COLO829 (cell line): Measurements from ENCODE around the gene MAPK8IP3.
A peak's percentile ranks its signal among the peaks of the same experiment; 100 is the strongest.
"Not testable (repeated sequence)": the region's sequence is repeated elsewhere in the genome, so short reads cannot be mapped to it uniquely, and the experiment has no call there.

Experiments used
- DNase-seq: peaks from one replicate; pipeline ENCODE4 v3.0.0; 2012; ENCODE audit warnings: low spot score

MAPK8IP3 gene

DNA sequence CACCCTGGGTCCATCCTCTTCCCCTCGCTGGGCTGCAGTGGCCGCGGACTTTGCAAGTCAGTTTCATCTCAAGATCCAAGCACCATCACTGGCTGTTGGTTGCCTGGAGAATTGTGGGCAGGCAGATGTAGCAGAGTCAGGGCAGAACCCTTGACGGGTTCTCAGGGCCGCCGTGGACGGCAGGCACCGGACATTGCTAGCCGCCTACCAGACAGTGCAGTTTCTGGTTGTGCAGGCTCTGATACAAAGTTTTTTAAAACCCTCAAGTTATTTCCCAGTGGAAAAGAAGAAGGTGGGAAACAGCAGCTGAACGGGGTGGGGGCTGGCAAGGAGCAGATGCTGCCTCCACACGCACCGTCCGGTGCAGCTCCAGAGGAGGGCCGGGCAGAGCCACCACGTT, 3.4 kb downstream of the MAPK8IP3 start:
- DNase-seq, result no peak

DNA sequence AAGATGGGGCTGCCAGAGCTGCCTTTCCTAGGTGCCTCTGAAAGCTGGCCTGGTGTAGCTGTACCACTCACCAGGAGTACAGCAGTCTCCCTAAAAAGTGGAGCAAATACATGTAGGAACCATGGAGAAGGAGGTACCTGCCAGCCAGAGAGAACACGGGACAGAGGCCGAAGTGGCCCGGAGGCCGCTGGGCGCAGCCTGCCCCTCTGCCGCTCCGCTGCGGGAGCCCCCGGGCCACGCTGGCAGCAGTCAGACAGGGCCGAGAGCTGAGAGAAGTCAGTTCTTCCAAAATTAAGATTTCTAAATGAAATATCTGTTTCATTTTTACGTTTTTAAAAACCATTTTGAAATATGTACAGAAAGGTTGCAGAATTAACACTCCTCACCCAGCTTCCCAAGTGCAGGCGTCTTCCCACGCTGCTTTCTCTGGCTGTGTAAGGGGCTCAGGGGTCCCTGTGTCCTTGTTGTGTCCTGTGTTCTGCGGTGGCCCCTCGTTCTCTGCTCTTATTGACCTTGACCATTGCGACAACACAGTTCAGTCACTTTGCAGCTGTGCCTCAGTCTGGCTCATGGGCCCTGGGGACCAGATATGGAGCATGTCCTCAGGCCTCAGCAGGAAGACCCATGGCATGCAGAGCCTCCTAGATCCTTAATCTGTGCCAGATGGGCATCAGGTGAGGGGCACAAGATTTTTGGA, 5.0 kb downstream of the MAPK8IP3 start:
- no peak for DNase-seq

DNA sequence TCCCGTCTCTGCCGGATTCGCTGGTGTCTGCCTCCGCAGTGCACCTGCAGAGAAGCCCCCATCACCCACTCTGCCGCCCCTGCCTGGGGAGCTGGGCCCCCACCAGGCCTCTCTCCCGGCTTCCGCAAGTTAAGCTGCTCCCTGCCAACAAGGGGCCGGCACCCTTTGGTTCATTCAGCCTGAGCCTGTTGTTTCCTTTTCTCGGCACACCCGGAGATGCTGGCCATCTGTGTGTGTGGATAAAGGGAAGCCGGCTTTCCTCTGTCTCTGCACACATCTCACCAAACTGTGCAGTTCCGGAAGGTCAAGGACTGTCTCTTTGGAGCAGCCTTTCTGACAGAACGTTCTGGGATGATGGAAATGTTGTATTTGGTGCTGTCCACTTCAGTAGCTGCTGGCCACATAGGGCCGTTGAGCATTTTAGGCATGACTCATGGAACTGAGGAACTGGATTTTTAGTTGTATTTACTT, 6.8 kb downstream of the MAPK8IP3 start:
- DNase-seq, result no peak

DNA sequence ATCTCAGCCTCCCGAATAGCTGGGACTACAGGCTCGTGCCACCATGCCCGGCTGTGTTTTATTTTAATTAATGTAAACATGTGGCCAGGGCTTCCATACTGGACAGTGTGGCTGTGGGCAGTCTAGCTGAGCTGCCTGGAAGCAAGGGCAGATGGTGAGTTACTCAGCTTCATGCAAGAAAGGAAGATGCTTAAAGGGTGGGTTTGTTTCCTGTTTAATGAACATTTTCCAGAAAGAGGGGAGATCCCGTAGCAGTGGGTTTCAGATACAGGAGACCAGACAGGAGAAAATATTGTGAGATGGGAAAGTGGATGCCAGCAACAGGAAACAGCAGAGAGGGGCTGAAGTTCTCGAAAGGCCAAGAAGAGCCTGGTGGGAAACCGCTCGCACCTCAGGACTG, 7.3 kb downstream of the MAPK8IP3 start:
- no peak for DNase-seq

DNA sequence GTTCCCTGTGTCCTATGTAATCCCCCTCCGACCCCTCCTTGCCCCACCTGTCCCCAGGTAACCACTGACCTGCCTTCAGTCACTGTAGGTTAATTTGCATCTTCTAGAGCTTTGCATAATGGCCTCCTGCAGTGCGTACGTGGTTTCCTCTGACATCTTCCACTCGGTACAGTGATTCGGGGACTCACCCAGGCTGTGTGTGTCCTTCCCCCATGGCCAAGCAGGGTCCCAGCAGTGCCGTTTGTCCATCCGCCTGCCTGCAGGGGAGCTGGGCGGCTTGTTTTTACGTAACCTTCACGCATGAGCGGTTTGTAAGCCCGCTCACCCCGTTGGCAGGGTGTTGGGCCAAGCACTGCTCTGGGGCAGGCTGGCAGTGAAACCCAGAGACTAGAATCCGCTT, 7.9 kb downstream of the MAPK8IP3 start:
- DNase-seq, result no peak

DNA sequence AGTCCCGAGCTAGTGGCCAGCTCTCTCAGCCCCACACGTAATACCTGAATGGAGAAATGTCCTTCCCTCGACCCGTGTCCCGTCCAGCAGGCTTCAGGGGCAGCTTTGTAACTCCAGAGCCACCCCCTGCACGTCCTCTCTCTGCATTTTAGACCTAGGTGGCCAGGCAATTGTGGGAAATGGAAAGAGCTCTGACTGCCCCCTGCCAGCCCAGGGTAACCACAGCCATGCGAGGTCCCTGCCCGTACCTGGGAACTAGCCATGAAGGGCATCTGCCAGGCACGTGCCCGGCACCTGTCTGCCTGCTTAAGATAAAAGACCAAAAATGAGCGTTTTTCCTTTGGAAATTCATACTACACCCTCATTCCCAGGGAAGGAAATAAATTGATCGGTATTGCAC, 9.2 kb downstream of the MAPK8IP3 start:
- no peak for DNase-seq

- not testable (repeated sequence) for DNase-seq
Observed at GRCh38 chr16:1718236-1718635, 12.2 kb downstream of the MAPK8IP3 start.

DNA sequence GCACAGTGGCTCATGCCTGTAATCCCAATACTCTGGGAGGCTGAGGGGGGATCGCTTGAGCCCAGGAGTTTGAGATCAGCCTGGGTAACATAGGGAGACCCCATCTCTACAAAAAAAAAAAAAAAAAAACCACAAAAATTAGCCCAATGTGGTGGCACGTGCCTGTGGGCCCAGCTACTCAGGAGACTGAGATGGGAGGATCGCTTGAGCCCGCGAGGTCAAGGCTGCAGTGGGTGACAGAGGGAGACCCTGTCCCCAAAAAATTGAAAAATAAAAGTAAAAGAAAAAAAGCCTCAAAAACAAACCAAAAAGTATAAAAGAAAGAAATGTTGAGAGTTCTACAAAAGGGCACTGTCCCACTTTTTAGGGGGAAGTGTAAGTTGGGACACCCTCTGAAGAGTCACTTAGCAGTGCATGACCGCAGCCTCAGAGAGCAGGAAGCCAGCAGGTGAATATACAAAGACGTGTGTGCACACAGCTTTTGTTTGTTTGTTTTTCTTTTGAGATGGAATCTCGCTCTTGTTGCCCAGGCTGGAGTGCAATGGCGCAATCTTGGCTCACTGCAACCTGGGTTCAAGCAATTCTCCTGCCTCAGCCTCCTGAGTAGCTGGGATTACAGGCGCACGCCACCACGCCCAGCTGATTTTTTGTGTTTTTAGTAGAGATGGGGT, 13.7 kb downstream of the MAPK8IP3 start:
- DNase-seq, result not testable (repeated sequence)

GRCh38 chr16:1721372-1721771, 15.4 kb downstream of the MAPK8IP3 start:
- DNase-seq, result no peak

GRCh38 chr16:1723450-1724147, 17.6 kb downstream of the MAPK8IP3 start:
- DNase-seq, result peak; percentile 15

- no peak for DNase-seq
Observed at GRCh38 chr16:1724491-1724890, 18.5 kb downstream of the MAPK8IP3 start.

DNA sequence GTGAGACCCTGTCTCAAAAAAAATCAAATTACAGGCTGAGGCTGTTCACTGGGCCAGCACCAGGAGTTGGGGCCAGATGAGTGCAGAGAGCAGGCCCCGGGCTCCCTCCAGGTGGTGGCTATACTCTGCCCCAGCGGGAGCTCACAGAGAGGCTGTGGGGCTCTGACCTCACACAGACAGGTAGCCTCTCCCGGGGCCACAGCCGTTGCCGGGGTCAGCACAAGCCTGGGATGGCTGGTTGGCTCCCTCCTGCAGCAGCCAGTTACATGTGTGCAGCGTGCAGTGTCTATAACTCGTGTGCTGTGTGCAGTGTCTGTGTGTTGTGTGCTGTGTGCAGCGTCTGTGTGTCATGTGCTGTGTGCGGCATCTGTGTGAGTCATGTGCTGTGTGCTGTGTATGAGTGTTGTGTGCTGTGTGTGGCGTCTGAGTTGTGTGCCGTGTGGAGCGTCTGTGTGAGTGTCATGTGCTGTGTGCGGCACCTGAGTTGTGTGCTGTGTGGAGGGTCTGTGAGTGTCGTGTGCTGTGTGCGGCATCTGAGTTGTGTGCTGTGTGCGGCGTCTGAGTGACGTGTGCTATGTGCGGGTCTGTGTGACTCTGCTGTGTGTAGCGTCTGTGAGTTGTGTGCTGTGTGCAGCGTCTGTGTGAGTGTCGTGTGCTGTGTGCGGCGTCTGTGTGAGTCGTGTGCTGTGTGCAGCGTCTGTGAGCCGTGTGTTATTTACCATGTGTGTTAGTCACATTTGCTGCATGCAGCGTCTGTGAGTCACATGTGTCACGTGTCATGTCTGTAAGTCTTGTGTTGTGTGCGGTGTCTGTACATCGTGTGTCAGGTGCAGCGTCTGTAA, 20.9 kb downstream of the MAPK8IP3 start:
- DNase-seq, result no peak

GRCh38 chr16:1727651-1728624, 21.9 kb downstream of the MAPK8IP3 start:
- no peak for DNase-seq

- DNase-seq, result no peak
Observed at GRCh38 chr16:1729026-1729425, 23.0 kb downstream of the MAPK8IP3 start.

- DNase-seq, result no peak
Observed at GRCh38 chr16:1729445-1729844, 23.4 kb downstream of the MAPK8IP3 start.

DNA sequence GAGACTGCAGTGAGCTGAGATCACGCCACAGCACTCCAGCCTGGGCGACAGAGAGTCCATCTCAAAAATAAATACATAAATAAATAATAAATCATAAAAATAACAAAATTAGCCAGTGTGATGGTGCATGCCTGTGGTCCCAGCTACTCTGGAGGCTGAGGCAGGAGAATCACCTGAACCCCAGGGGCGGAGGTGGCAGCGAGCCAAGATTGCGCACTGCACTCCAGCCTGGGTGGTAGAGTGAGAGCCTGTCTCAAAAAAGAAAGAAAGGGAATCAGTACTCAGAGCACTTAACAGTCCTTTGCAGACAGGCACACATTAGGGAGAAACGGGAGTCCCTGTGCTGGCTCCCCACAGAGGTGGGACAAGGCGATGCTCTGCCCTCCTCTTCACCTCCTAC, 25.1 kb downstream of the MAPK8IP3 start:
- DNase-seq, result no peak

- DNase-seq, result no peak
Observed at GRCh38 chr16:1731603-1732002, 25.6 kb downstream of the MAPK8IP3 start.

DNA sequence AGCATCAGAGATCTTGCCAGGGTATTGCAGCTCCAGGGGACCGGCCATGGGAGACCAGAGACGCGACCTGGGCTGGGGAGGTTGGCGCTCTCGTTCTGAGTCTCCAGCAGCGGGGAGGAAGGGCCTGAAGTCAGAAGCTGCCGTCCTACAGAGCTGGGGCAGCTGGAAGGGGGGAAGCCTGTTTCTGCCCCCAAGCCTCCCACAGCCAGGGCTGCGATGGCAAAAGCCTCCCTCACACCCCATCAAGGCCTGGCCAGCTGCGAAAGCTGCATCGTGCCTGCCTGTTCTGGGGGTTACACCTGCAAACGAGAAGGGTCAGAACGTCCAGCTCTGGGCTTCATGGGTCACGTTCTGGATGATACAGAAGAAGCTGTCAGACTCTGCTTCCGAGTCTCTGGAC, 26.1 kb downstream of the MAPK8IP3 start:
- no peak for DNase-seq

DNA sequence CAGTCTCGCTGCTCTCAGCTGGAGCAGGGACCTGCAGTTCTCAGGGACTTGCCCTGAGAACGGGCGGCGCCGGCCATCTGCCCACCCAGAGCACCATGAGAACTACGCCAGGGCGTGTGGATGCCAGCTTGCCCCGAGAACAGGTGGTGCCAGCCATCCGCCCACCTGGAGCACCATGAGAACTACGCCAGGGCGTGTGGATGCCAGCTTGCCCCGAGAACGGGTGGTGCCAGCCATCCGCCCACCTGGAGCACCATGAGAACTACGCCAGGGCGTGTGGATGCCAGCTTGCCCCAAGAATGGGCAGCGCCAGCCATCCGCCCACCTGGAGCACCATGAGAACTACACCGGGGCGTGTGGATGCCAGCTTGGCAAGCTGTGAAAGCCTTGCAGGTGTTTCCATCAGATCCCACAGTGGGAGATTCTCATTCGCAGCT, 26.6 kb downstream of the MAPK8IP3 start:
- DNase-seq, result not testable (repeated sequence)

DNA sequence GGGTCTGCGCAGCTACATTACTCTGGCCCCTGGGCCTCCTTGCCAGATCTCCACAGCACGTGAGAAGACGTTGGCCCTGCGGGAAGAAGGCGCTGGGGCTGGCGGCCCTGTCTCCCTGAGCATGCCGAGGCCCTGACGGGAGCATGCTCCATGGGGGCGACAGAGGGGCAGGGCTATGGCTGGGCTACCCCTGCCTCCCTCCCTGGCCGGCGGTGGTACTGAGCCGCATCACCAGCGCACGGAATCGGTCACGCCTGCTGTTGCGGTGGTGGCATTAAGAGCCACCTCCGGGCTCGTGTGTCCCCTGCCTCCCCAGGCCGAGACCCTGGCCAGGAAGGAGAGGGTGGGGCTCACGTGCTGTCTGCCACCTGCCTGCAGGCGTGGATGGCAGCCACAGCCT, 28.1 kb downstream of the MAPK8IP3 start:
- no peak for DNase-seq

GRCh38 chr16:1734816-1735215, 28.8 kb downstream of the MAPK8IP3 start:
- no peak for DNase-seq
